A673 (cell line): ENCODE data around the gene C17orf78.
"Not testable (repeated sequence)": the region's sequence is repeated elsewhere in the genome, so short reads cannot be mapped to it uniquely, and the experiment has no call there.

Experiments used
- CTCF ChIP-seq: fragments of 300-800, 200-600 bp; sonication (generic); conservative IDR thresholded peaks from 2 replicates; pipeline ENCODE4 v1.5.1; 2017; ENCODE audit warnings: low read depth, mild to moderate bottlenecking, antibody characterized with exemption, low read length, moderate library complexity, mixed read lengths
- EZH2 ChIP-seq: fragments of 200-600 bp; sonication (generic); IDR thresholded peaks from 2 replicates; pipeline ENCODE4 v1.6.1; 2017; ENCODE audit warnings: borderline replicate concordance, low read depth, mild to moderate bottlenecking, mixed read lengths, antibody characterized with exemption, low read length; ENCODE audit not compliant: poor library complexity, severe bottlenecking

DNA sequence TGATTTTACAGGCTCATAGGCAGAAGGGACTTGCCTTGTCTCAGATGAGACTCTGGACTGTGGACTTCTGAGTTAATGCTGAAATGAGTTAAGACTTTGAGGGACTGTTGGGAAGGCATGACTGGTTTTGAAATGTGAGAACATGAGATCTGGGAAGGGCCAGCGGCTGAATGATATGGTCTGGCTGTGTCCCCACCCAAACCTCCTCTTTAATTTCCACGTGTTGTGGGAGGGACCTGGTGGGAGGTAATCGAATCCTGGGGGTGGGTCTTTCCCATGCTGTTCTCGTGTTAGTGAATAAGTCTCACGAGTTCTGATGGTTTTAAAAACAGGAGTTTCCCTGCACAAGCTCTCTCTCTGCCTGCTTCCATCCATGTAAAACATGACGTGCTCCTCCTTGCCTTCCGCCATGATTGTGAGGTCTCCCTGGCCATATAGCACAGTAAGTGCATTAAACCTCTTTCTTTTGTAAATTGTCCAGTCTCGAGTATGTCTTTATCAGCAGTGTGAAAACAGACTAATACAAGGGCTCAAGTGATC is 28.9 kb upstream of the C17orf78 start:
- TF ChIP-seq CTCF, EZH2: not testable (repeated sequence)
